ENCODE data around the gene ESPL1.

DNA sequence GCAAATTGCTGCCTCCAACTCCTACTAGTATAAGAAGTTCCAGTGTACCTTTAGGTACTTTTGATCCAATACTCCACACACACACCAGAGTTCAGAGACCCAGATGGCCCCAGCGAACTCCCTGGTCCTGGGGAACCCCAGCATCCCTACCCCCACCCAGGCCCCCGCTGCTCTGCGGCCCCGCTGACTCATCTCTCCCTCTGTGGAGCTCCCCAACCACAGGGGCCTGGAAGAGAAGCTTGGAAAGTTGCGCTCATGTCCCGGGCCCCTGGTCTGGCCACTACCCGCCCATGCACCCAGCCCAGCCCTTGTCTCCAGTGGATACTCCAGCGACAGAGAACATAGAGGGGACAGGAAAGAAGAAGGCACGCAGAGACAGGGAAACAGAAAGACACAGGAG lies 72.3 kb downstream of the ESPL1 start:
- TF ChIP-seq, protein P1, sequence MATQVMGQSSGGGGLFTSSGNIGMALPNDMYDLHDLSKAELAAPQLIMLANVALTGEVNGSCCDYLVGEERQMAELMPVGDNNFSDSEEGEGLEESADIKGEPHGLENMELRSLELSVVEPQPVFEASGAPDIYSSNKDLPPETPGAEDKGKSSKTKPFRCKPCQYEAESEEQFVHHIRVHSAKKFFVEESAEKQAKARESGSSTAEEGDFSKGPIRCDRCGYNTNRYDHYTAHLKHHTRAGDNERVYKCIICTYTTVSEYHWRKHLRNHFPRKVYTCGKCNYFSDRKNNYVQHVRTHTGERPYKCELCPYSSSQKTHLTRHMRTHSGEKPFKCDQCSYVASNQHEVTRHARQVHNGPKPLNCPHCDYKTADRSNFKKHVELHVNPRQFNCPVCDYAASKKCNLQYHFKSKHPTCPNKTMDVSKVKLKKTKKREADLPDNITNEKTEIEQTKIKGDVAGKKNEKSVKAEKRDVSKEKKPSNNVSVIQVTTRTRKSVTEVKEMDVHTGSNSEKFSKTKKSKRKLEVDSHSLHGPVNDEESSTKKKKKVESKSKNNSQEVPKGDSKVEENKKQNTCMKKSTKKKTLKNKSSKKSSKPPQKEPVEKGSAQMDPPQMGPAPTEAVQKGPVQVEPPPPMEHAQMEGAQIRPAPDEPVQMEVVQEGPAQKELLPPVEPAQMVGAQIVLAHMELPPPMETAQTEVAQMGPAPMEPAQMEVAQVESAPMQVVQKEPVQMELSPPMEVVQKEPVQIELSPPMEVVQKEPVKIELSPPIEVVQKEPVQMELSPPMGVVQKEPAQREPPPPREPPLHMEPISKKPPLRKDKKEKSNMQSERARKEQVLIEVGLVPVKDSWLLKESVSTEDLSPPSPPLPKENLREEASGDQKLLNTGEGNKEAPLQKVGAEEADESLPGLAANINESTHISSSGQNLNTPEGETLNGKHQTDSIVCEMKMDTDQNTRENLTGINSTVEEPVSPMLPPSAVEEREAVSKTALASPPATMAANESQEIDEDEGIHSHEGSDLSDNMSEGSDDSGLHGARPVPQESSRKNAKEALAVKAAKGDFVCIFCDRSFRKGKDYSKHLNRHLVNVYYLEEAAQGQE (IDR thresholded peaks at IDR 0.05; ENCODE audit: insufficient read depth in 1 of 2, low read depth in 2 of 2, low read length in 1 of 2) = no peak
- TF ChIP-seq, protein P2, sequence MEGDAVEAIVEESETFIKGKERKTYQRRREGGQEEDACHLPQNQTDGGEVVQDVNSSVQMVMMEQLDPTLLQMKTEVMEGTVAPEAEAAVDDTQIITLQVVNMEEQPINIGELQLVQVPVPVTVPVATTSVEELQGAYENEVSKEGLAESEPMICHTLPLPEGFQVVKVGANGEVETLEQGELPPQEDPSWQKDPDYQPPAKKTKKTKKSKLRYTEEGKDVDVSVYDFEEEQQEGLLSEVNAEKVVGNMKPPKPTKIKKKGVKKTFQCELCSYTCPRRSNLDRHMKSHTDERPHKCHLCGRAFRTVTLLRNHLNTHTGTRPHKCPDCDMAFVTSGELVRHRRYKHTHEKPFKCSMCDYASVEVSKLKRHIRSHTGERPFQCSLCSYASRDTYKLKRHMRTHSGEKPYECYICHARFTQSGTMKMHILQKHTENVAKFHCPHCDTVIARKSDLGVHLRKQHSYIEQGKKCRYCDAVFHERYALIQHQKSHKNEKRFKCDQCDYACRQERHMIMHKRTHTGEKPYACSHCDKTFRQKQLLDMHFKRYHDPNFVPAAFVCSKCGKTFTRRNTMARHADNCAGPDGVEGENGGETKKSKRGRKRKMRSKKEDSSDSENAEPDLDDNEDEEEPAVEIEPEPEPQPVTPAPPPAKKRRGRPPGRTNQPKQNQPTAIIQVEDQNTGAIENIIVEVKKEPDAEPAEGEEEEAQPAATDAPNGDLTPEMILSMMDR (IDR thresholded peaks at IDR 0.05) = no peak
- TF ChIP-seq POLR2AphosphoS5 (IDR thresholded peaks at IDR 0.05; ENCODE audit: low read depth, low read length) (no peak), SIN3A (IDR thresholded peaks at IDR 0.05; ENCODE audit: borderline replicate concordance, insufficient read depth, low read depth, low read length) (no peak), TCF7L2 (IDR thresholded peaks at IDR 0.05; ENCODE audit: low read depth, low read length) (no peak)

Measured in Panc1 (cell line).